Karpas-422 (cell line): ENCODE data around the gene NSMCE4A. TPM values are rescaled to one million over a fixed set of nuclear protein-coding genes. Genes with fewer than 3 reads are reported as not detected.
"Not testable (repeated sequence)": the region's sequence is repeated elsewhere in the genome, so short reads cannot be mapped to it uniquely, and the experiment has no call there.

Experiments
- DNase-seq: peaks from one replicate; pipeline ENCODE4 v3.0.0-alpha.2; 2015
- H2AFZ ChIP-seq: fragments of 200-600 bp; sonication (generic); 2 replicates; pipeline ENCODE4 v1.6.1; 2014; ENCODE audit warnings: antibody characterized with exemption, low read length, mixed read lengths
- H3K27ac ChIP-seq: fragments of 200-600 bp; sonication (generic); 2 replicates; pipeline ENCODE4 v1.5.1; 2014; ENCODE audit warnings: mild to moderate bottlenecking, low read length, moderate library complexity
- H3K27me3 ChIP-seq: fragments of 200-600 bp; sonication (generic); 2 replicates; pipeline ENCODE4 v1.6.1; 2014; ENCODE audit warnings: low read length, mixed read lengths
- H3K36me3 ChIP-seq: fragments of 200-600 bp; sonication (generic); 2 replicates; pipeline ENCODE4 v1.6.1; 2014; ENCODE audit warnings: low read length, mixed read lengths; ENCODE audit not compliant: insufficient read depth
- H3K4me1 ChIP-seq: fragments of 200-600 bp; sonication (generic); 2 replicates; pipeline ENCODE4 v1.6.1; 2014; ENCODE audit warnings: mild to moderate bottlenecking, low read length, mixed read lengths
- H3K4me2 ChIP-seq: fragments of 200-600 bp; sonication (generic); 2 replicates; pipeline ENCODE4 v1.6.1; 2014; ENCODE audit warnings: low read length, low read depth, mild to moderate bottlenecking; ENCODE audit not compliant: poor library complexity, severe bottlenecking
- H3K4me3 ChIP-seq: fragments of 200-600 bp; sonication (generic); 2 replicates; pipeline ENCODE4 v1.5.1; 2014; ENCODE audit warnings: mild to moderate bottlenecking, antibody characterized with exemption, low read length, mixed read lengths
- H3K79me2 ChIP-seq: fragments of 200-600 bp; sonication (generic); 2 replicates; pipeline ENCODE4 v1.6.1; 2014; ENCODE audit warnings: mild to moderate bottlenecking, low read length, mixed read lengths
- H3K9ac ChIP-seq: fragments of 200-600 bp; sonication (generic); 2 replicates; pipeline ENCODE4 v1.6.0; 2014; ENCODE audit warnings: low read length
- H3K9me2 ChIP-seq: fragments of 200-600 bp; sonication (generic), shearing (Covaris generic); replicated peaks from 2 replicates; pipeline ENCODE4 v1.6.0; 2014; ENCODE audit warnings: mild to moderate bottlenecking, low read length, moderate library complexity; ENCODE audit not compliant: insufficient read depth
- H3K9me3 ChIP-seq: fragments of 300-700, 200-600 bp; sonication (generic); 2 replicates; pipeline ENCODE4 v1.6.1; 2014; ENCODE audit warnings: low read length, mixed read lengths
- H4K20me1 ChIP-seq: fragments of 200-600 bp; sonication (generic); 2 replicates; pipeline ENCODE4 v1.6.1; 2014; ENCODE audit warnings: mild to moderate bottlenecking, antibody characterized with exemption, low read length, low read depth; ENCODE audit not compliant: insufficient read depth
- total RNA-seq: library from RNA; depleted of rRNA; stranded (reverse); fragments of >200 nt; shearing (Covaris generic); gene quantifications from 2 replicates; pipeline ENCODE4 v1.2.3, GENCODE V29; 2014; ENCODE audit warnings: low replicate concordance

The NSMCE4A gene
- total RNA-seq, 1 experiment from 2014 or later, result 105 TPM

GRCh38 chr10:121999301-121999700 is 24.3 kb upstream of the NSMCE4A start:
- Histone ChIP-seq H3K9ac (no peak overlapping the region), H3K36me3 (no peaks in the 10 kb centered on the region), H3K9me2 (no peaks in the 10 kb centered on the region), H3K4me2 (no peak overlapping the region), H3K27ac (no peak overlapping the region), H4K20me1 (no peaks in the 10 kb centered on the region), H3K4me1 (no peaks in the 10 kb centered on the region), H3K4me3 (no peak overlapping the region), H3K27me3 (no peaks in the 10 kb centered on the region), H3K79me2 (no peaks in the 10 kb centered on the region), H2AFZ (no peak overlapping the region), H3K9me3 (no peaks in the 10 kb centered on the region)
- DNase-seq, result no peak

DNA sequence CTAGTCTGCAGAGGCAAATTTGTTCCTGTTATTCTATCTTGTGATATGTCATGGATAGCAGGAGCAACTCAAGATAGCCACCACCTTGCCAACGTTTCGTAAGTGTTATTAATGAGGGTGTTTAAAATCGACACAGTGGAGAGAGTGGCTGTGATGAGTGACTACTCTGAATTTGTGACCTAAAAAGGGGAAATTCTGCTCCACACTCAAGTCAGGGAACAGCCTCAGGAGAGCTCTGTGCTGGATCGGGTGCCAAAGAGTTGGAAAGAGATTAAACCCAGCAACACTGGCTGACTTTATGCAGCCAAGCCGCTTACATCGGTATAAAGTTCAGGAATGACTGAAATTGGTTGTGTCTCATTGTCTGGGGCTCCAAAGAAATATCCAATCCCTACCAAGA is 23.4 kb upstream of the NSMCE4A start:
- no peaks in the 10 kb centered on the region for H3K4me1 ChIP-seq
- no peaks in the 10 kb centered on the region for H3K36me3 ChIP-seq
- no peaks in the 10 kb centered on the region for H3K9me3 ChIP-seq
- no peak overlapping the region for H3K9ac ChIP-seq
- no peak for DNase-seq
- H2AFZ ChIP-seq, result no peak overlapping the region
- H3K27me3 ChIP-seq, result no peaks in the 10 kb centered on the region
- no peaks in the 10 kb centered on the region for H4K20me1 ChIP-seq
- no peaks in the 10 kb centered on the region for H3K9me2 ChIP-seq
- no peak overlapping the region for H3K4me2 ChIP-seq
- no peaks in the 10 kb centered on the region for H3K79me2 ChIP-seq
- no peak overlapping the region for H3K4me3 ChIP-seq
- H3K27ac ChIP-seq, result no peak overlapping the region

DNA sequence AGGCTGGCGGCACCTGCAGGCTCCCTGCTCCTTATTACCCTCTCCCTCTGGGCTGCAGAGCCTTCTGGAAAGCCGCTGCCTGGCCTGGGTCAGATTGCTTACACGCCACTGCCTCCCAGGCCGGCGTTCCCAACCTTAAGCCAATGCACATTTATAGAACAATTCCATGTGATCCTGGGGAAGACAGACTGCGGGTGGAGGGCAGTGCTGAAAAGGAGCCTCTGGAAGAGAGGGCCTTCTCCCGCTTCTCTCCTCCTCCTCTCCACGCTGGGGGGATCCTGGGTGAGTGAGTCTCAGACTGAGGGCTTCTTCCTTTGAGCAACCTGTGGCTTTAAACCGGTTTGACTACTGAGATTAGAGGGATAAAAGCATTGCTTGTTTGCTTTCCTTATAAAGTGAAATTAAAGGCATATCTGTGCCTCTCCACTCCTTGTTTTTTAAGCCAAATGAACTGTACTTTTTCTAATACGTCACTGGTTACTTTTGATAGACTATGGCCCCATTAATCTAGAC is 19.5 kb upstream of the NSMCE4A start:
- no peaks in the 10 kb centered on the region for H3K36me3 ChIP-seq
- no peaks in the 10 kb centered on the region for H3K79me2 ChIP-seq
- peaks cover 5% of the 10 kb centered on the region; the same call in 1 of the 2 replicates for H3K4me1 ChIP-seq
- no peaks in the 10 kb centered on the region for H4K20me1 ChIP-seq
- no peak overlapping the region for H3K27ac ChIP-seq
- H3K9me2 ChIP-seq, result no peaks in the 10 kb centered on the region
- no peaks in the 10 kb centered on the region for H3K9me3 ChIP-seq
- no peak overlapping the region for H2AFZ ChIP-seq
- no peak overlapping the region for H3K4me3 ChIP-seq
- H3K9ac ChIP-seq, result no peak overlapping the region
- no peak for DNase-seq
- H3K4me2 ChIP-seq, result no peak overlapping the region
- H3K27me3 ChIP-seq, result no peaks in the 10 kb centered on the region

- H3K4me1 ChIP-seq, H3K4me3 ChIP-seq, H3K4me2 ChIP-seq, H3K9ac ChIP-seq, H3K27ac ChIP-seq, DNase-seq, H4K20me1 ChIP-seq, H2AFZ ChIP-seq, H3K9me2 ChIP-seq, H3K79me2 ChIP-seq, H3K36me3 ChIP-seq, H3K9me3 ChIP-seq, H3K27me3 ChIP-seq: not testable (repeated sequence)
These were observed 16.7 kb upstream of the NSMCE4A start for GRCh38 chr10:121991727-121992126.

- H3K4me2 ChIP-seq, result peak overlapping the region; percentile 41
- 0 out of 2 replicates have a peak overlapping the region, but pooled peaks have one; percentile 12 for H3K9ac ChIP-seq
- DNase-seq, result no peak
- no peaks in the 10 kb centered on the region for H4K20me1 ChIP-seq
- H3K4me3 ChIP-seq, result peak overlapping the region; percentile 23; the same call in 1 of the 2 replicates
- H3K27ac ChIP-seq, result no peak overlapping the region
- H3K36me3 ChIP-seq, result no peaks in the 10 kb centered on the region
- no peaks in the 10 kb centered on the region for H3K79me2 ChIP-seq
- no peaks in the 10 kb centered on the region for H3K9me2 ChIP-seq
- no peak overlapping the region for H2AFZ ChIP-seq
- H3K4me1 ChIP-seq, result peaks cover 5% of the 10 kb centered on the region; the same call in 1 of the 2 replicates
- H3K27me3 ChIP-seq, result no peaks in the 10 kb centered on the region
- H3K9me3 ChIP-seq, result no peaks in the 10 kb centered on the region
These were observed 15.1 kb upstream of the NSMCE4A start for GRCh38 chr10:121990015-121990677.

- Histone ChIP-seq H3K9ac (no peak within 1 kb of the TSS), H3K4me2 (no peak within 1 kb of the TSS), H4K20me1 (no peaks in the 10 kb centered on the region), H3K4me3 (no peak within 1 kb of the TSS), H3K79me2 (no peaks in the 10 kb centered on the region), H3K27me3 (no peaks in the 10 kb centered on the region), H3K4me1 (peaks cover 5% of the 10 kb centered on the region; the same call in 1 of the 2 replicates), H2AFZ (no peak within 1 kb of the TSS), H3K36me3 (no peaks in the 10 kb centered on the region), H3K9me2 (no peaks in the 10 kb centered on the region), H3K27ac (no peak within 1 kb of the TSS), H3K9me3 (no peaks in the 10 kb centered on the region)
- no peak for DNase-seq
These were observed 13.6 kb upstream of the NSMCE4A start, which contains the start of gene TACC2 for GRCh38 chr10:121988361-121989324. TACC2 (plus strand) TSS chr10:121989163; CDS start chr10:122021982, 32,819 bp downstream.

DNA sequence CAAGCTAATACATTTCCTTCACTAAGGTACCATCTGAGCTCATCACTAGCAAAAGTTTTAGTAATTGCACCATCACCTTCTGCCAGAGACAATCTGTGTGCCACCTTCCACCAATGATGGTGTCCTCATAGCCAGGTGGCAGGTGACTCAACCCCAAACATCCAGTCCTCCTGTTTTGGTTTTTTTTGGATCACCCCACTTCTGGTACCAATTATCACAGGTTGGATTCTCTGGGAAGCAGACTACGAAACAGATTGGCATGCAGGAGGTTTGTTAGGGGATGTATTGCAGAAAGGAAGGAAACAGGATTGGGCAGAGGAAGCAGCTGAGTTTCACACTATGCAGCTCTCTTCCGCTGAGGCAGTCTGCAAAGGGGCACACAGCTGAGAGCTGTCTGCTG is 9.4 kb upstream of the NSMCE4A start:
- no peak overlapping the region for H3K4me2 ChIP-seq
- H3K27me3 ChIP-seq, result no peaks in the 10 kb centered on the region
- H3K27ac ChIP-seq, result no peak overlapping the region
- H3K4me3 ChIP-seq, result no peak overlapping the region
- no peak overlapping the region for H2AFZ ChIP-seq
- DNase-seq, result no peak
- no peaks in the 10 kb centered on the region for H3K9me3 ChIP-seq
- H4K20me1 ChIP-seq, result no peaks in the 10 kb centered on the region
- H3K36me3 ChIP-seq, result no peaks in the 10 kb centered on the region
- no peaks in the 10 kb centered on the region for H3K4me1 ChIP-seq
- H3K9me2 ChIP-seq, result no peaks in the 10 kb centered on the region
- H3K9ac ChIP-seq, result no peak overlapping the region
- H3K79me2 ChIP-seq, result no peaks in the 10 kb centered on the region

DNA sequence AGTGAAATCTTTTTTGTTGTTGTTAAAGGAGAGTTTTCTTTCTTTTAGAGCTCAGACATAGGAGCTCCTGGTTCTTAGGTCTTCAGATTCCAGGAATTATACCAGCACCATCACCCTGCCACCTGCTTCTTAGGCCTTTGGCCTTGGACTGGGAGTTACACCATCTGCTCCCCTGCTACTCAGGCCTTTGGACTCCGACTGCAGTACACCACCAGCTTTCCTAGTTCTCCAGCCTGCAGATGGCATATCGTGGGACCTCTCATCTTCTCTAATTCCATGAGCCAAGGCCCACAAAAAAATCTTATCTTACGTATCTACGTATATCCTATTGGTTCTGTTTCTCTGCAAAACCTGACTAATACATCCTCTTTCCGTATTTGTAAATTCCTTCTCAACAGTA is 8.8 kb upstream of the NSMCE4A start:
- no peak overlapping the region for H3K4me3 ChIP-seq
- no peak overlapping the region for H3K9ac ChIP-seq
- H3K4me1 ChIP-seq, result no peaks in the 10 kb centered on the region
- no peak overlapping the region for H3K4me2 ChIP-seq
- H3K36me3 ChIP-seq, result no peaks in the 10 kb centered on the region
- H3K79me2 ChIP-seq, result no peaks in the 10 kb centered on the region
- no peaks in the 10 kb centered on the region for H3K27me3 ChIP-seq
- no peak for DNase-seq
- H3K9me2 ChIP-seq, result no peaks in the 10 kb centered on the region
- no peak overlapping the region for H3K27ac ChIP-seq
- no peaks in the 10 kb centered on the region for H3K9me3 ChIP-seq
- no peak overlapping the region for H2AFZ ChIP-seq
- no peaks in the 10 kb centered on the region for H4K20me1 ChIP-seq
